ENCODE data around the gene RDX.
"Not testable (repeated sequence)": the region's sequence is repeated elsewhere in the genome, so short reads cannot be mapped to it uniquely, and the experiment has no call there.

RDX gene

GRCh38 chr11:110296226-110297075 is at the start of gene RDX:
Gene RDX, minus strand, starts transcription at chr11:110296614. Its CDS starts 16,922 bp downstream, at chr11:110279692.
- peak; percentile 65 to 75 for DNase-seq

DNA sequence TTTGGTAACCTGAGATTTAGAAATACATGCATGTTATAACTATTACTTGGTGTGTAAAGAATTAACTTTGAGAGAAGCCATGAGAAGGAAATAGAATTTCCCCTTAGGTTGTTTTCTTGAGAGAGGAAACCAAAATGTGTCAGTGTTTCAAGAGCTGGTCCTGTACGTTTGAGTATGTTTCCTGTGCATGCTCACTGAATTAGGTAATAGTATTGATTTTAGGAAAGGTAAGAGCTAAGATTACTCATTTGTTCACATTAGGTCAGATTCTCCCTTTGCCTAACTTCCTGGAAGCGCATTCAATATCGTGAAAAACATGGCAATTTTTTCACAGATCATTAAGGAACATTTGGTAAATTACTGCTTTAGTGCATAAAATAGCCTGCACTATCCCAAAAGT is 49.3 kb upstream of the RDX start:
- DNase-seq = no peak

DNA sequence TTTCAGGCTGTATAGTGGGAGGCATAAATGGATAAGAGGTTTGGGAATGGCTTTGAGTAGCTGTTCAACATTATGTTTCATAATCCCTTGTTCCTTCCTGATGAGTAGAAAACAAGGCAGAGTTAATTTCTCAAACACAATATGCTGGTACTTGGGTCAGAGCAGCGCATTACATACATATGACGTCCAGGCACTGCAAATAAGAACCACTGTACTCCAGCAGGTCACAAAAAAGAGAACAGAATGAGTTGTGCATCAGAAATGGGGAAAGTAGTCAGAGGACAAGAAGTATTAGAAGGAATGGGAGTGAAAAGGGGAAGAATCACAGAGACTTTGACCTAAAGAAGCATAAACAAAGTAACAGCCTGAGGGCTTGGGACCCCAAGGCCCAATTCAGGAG is 44.0 kb upstream of the RDX start:
- DNase-seq = no peak

GRCh38 chr11:110339456-110340250 is 43.2 kb upstream of the RDX start:
- no peak for DNase-seq

GRCh38 chr11:110338684-110339083 is 42.3 kb upstream of the RDX start:
- DNase-seq = no peak

DNA sequence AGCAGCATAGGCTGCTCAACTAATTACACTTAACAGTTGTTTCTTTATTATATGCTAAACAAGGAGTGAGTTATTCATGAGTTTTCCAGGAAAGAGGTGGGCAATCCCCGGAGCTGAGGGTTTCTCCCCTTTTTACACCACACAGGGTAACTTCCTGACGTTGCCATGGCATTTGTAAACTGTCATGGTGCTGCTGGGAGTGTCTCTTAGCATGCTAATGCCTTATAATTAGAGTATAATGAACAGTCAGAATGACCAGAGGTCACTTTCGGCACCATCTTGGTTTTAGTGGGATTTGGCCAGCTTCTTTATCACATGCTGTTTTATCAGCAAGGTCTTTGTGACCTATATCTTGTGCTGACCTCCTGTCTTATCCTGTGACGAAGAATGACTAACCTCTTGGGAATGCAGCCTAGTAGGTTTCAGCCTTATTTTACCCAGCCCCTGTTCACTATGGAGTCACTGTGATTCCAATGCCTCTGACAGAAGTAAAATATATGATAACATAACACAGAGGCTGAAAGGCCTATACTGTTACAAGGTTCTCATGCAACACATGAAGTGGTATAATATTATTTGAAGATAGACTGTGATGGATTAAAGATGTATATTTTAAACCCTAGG is 41.3 kb upstream of the RDX start:
- peak; percentile 35 to 42 for DNase-seq

DNA sequence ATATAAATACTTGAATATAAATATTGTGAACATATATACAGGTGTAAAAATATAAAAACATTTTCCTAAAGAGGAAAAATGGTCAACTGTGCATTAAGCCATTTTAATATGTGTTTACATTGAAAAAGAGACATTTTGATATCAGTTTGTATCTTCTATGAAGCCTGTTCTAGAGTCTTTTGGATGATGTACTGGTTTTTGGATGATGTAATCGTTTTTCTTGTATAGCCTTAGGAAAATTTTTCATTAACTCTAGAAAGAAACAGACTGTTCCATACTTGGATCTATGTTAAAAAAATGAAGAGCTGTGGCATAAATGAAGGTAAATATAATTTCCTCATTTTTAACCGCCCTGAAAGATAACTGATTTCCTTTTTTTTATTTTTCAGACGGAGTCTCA is 39.6 kb upstream of the RDX start:
- no peak for DNase-seq

DNA sequence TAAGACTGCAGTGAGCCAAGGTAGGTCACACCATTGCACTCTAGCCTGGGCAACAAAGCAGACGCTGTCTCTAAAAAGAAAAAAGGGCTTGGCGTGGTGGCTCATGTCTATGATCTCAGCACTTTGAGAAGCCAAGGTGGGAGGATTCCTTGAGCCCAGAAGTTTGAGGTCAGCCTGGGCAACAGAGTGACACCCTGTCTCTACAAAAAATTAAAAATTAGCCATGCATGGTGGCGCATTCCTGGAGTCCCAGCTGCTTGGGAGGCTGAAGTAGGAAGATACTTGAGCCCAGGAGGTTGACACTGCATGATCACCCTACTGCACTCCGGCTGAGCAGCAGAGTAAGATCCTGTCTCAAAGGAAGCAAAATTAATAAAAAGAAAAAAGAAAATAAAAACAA is 38.9 kb upstream of the RDX start:
- DNase-seq = no peak

DNA sequence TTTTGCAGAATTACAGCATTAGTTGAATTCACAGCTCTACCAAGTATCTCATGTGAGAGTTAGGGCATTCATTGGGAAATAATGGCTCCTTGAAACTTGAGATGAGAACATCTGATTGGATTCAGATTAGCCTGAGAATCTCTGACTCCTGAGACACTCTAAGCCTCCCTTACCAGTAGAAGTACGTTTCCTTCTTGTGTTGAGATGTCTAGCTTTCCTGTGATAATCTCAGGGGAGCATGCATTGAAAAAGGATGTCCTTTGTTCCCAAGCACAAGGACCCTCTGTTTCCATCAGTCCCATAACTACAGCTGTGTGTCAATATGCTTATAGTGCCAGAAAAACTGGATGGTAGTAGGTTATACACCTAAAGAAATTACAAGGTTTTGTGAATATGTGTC is 35.2 kb upstream of the RDX start:
- DNase-seq = no peak

- no peak for DNase-seq
Measured at GRCh38 chr11:110329445-110329844, 33.0 kb upstream of the RDX start.

GRCh38 chr11:110327508-110327907 is 31.1 kb upstream of the RDX start:
- DNase-seq = no peak

DNA sequence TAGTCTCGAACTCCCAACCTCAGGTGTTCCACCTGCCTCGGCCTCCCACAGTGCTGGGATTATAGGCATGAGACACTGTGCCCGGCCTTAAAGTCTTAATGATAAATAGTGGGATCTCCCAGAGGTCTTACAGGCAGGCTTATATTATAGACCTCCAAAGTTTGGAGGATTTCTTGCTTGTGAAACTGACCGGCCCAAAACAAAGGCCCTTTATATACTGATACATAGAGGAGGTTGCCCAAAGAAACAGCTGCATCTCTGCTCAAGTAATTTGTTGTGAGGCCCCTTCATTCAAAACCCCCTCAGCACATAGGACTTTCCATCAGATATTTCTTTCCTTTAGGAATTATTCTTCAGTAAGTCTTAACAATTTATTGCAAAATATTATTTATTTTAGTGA is 27.4 kb upstream of the RDX start:
- DNase-seq = no peak

GRCh38 chr11:110319501-110319900 is 23.1 kb upstream of the RDX start:
- DNase-seq = no peak

DNA sequence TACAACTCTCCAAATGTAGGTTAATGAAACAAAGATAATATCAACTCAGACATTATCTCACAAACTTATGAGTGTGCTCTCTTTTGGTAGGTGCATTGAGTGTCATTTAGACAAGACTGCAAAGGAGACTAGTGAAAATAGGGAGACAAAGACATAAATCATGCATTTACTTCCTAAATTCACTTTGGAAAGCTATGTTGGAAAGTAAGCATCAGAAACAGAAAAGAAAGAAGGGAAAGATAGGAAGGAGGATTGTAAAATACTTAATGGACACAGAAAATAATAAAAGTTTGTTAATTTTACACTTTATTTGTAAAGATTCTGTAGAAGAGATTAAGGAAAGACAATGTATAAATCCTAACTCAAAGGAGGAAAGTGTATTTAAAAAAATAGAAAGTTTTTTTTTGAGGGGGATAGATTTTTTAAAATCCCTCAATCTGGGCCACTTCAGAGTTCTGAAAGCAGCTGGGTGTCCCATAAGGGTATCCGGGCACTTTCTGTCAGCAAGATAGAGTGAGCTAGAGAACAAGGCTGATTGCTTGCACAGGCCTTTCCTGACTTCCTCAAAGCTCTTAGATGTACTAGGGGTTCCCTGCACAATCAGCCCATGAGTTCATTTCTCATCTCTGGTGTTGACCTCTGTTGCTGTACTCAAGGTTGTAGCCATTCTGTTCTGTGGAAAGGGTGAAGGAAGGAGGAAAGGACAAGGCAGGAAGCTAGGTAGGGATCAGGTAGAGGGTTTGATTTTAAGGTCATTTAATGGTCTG is 22.4 kb upstream of the RDX start:
- DNase-seq = no peak

DNA sequence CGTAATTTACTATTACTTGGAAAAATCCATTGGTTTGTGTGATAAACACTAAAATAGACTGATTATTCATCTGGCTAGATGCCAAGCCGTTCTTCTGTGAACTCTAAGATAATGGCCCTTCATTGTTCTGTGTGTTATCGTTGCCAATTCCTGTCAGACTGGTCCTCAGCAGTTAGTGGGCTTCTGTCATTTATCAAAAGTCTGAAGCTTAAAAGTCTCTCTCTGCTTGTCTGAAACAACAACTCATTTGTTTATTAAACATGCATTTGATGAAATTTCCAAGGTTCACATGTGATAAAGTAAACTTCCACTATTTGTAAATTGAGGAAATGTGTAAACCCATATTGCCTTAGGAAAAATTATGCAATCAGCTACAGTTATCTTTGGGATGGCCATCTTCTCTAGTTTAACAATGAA is 21.1 kb upstream of the RDX start:
- no peak for DNase-seq

- DNase-seq = no peak
Measured at GRCh38 chr11:110314366-110315095, 18.1 kb upstream of the RDX start.

- DNase-seq = no peak
Measured at GRCh38 chr11:110312670-110313069, 16.3 kb upstream of the RDX start.

DNA sequence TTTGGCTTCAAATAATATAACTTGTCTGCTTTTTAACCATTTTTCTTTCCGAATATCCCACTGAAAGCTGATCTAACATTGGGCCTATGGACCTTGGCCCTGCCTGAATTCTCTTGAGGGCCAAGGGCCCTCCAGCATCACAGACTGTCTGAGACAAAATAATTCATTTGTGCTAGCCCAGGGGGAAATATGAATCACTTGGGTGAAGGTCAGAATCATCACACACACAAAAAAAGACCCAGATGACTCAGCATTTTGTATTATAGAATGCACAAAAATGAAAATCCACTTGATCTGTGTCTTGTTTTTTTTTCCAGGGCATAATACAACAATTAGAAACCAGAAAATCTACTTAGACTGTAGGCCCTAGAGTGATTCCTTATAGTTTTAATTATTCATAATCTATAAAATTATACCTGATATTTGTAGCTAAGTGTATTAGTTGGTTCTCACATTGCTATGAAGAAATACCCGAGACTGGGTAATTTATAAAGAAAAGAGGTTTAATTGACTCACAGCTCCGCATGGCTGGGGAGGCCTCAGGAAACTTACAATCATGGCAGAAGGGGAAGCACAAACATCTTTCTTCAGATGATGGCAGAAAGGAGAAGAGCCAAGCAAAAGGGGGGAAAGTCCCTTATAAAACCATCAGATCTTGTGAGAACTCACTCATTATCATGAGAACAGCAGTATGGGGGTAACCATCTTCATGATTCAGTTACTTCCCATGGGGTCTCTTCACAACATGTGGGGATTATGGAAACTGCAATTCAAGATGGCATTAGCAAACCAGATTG is 15.6 kb upstream of the RDX start:
- DNase-seq = no peak

- DNase-seq = no peak
Measured at GRCh38 chr11:110308071-110308470, 11.7 kb upstream of the RDX start.

DNA sequence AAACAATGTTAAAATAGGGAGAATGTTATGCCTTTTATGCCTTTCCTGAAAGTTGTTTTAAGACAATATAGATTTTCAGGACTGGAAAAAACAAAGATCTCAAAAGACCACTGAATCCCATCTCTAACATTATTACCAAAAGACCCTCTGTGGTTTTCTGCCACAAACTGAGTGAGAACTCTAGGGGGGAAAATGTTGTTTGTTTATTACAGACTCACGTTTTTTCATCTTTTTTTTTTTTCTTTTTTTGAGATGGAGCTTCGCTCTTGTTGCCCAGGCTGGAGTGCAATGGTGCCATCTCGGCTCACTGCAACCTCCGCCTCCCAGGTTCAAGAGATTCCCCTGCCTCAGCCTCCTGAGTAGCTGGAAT is 9.6 kb upstream of the RDX start:
- DNase-seq = not testable (repeated sequence)

Data from stimulated activated CD4-positive, alpha-beta T cell treated with anti-CD3 and anti-CD28 coated beads, Interleukin-2, amount 100 ng/mL, for 24 hours (primary cell).